Measurements from ENCODE around the gene LBX2.

Gene LBX2
- 0.63 to 4.4 (median 1.7) reads per million in 18 experiments for total RNA-seq

GRCh38 chr2:74499267-74499939 is at the start of gene LBX2:
LBX2 (minus strand) TSS chr2:74499603; CDS start chr2:74499537, 66 bp downstream.
- no peak for DNase-seq

GRCh38 chr2:74548285-74548899 is 49.0 kb upstream of the LBX2 start:
- no peak for DNase-seq

GRCh38 chr2:74546004-74546403 is 46.6 kb upstream of the LBX2 start:
- DNase-seq: no peak

- DNase-seq: no peak
These were observed 45.2 kb upstream of the LBX2 start for GRCh38 chr2:74544634-74545033.

GRCh38 chr2:74542978-74543377 is 43.6 kb upstream of the LBX2 start:
- no peak for DNase-seq

GRCh38 chr2:74540291-74540690 is 40.9 kb upstream of the LBX2 start:
- DNase-seq: no peak

GRCh38 chr2:74538881-74539339 is 39.5 kb upstream of the LBX2 start:
- DNase-seq: no peak

GRCh38 chr2:74537140-74537539 is 37.7 kb upstream of the LBX2 start:
- no peak for DNase-seq

GRCh38 chr2:74536166-74536950 is 37.0 kb upstream of the LBX2 start:
- no peak for DNase-seq

- DNase-seq: no peak
These were observed 36.1 kb upstream of the LBX2 start for GRCh38 chr2:74535440-74535965.

GRCh38 chr2:74534411-74534810 is 35.0 kb upstream of the LBX2 start:
- no peak for DNase-seq

GRCh38 chr2:74533464-74533863 is 34.1 kb upstream of the LBX2 start:
- no peak for DNase-seq

GRCh38 chr2:74532222-74532621 is 32.8 kb upstream of the LBX2 start:
- peak in 1 of 2 donors; percentile 53 for DNase-seq

- DNase-seq: no peak
These were observed 32.3 kb upstream of the LBX2 start for GRCh38 chr2:74531666-74532065.

- DNase-seq: peak; percentile 37 to 65
These were observed 31.1 kb upstream of the LBX2 start for GRCh38 chr2:74530239-74531187.

- peak; percentile 100 for DNase-seq
These were observed 30.2 kb upstream of the LBX2 start, which contains the start of the genes AUP1 and HTRA2 for GRCh38 chr2:74529357-74530238. AUP1 (minus strand) TSS chr2:74529706; CDS start chr2:74529629, 77 bp downstream. HTRA2 (plus strand) TSS chr2:74529933; CDS start chr2:74530007, 74 bp downstream.

GRCh38 chr2:74528600-74529356 is 29.4 kb upstream of the LBX2 start:
- no peak for DNase-seq

GRCh38 chr2:74527741-74528140 is 28.3 kb upstream of the LBX2 start:
- DNase-seq: no peak

- DNase-seq: no peak
These were observed 27.3 kb upstream of the LBX2 start for GRCh38 chr2:74526649-74527230.

All from inflammatory macrophage (primary cell).